Endothelial cell of umbilical vein (primary cell): ENCODE data around the gene AMH. TPM values are rescaled to one million over a fixed set of nuclear protein-coding genes. Genes with fewer than 3 reads are reported as not detected.

Experiments
- BruUV-seq: library from RNA; stranded (reverse); fragments of 400-500 nt; replicated peaks from 2 replicates; lab custom pipeline; 2021; lab: Mats Ljungman, UMichigan
- CTCF ChIA-PET: fragments of 300-600, 350-600 bp; sonication (Branson Sonifier 250); formaldehyde crosslinking; loops from one replicate; lab custom pipeline; 2021; ENCODE audit warnings: antibody characterized with exemption, inconsistent platforms; lab: Charles Lee
- POLR2A ChIA-PET: fragments of 300-600, 350-600 bp; sonication (Branson Sonifier 250); formaldehyde crosslinking; loops from one replicate; lab custom pipeline; 2021; ENCODE audit warnings: antibody characterized with exemption, inconsistent platforms; lab: Charles Lee
- DNase-seq: peaks from one replicate; pipeline ENCODE4 v3.0.0-alpha.2; 2011; ENCODE audit warnings: low read depth, low spot score
- FAIRE-seq: peaks from 2 replicates; lab custom pipeline; 2011; peaks lifted over from hg19 to GRCh38; lab: Jason Lieb, UNC
- H2AFZ ChIP-seq: 2 replicates; pipeline ENCODE4 v1.6.0; 2012; ENCODE audit warnings: low read depth, low read length, control low read depth, inconsistent platforms
- H3K27ac ChIP-seq: 2 replicates; pipeline ENCODE4 v1.5.1; 2011; ENCODE audit warnings: low read depth, mild to moderate bottlenecking, control low read depth, low read length, moderate library complexity; ENCODE audit not compliant: insufficient read depth
- H3K27me3 ChIP-seq, 2 experiments: 2 replicates each; pipeline versions ENCODE4 v1.6.0 to v1.6.1; 2011; ENCODE audit warnings: low read length in 2 of 2, mixed read lengths in 1 of 2; ENCODE audit not compliant: control insufficient read depth in 2 of 2, insufficient read depth in 2 of 2
- H3K36me3 ChIP-seq, 2 experiments: 2 replicates in 1 of 2; 3 replicates in 1 of 2; pipeline ENCODE4 v1.5.1; 2011; ENCODE audit warnings: low read length in 2 of 2, mild to moderate bottlenecking in 1 of 2, moderate library complexity in 1 of 2; ENCODE audit not compliant: control insufficient read depth in 2 of 2, insufficient read depth in 2 of 2; ENCODE audit errors: extremely low read depth in 1 of 2
- H3K4me1 ChIP-seq: 3 replicates; pipeline ENCODE4 v1.5.1; 2011; ENCODE audit warnings: mild to moderate bottlenecking, low read length; ENCODE audit not compliant: control insufficient read depth, insufficient read depth; ENCODE audit errors: extremely low read depth
- H3K4me2 ChIP-seq: 2 replicates; pipeline ENCODE4 v1.6.1; 2011; ENCODE audit warnings: low read length, control low read depth, mixed read lengths; ENCODE audit not compliant: insufficient read depth
- H3K4me3 ChIP-seq, 3 experiments: fragments of 200-600 bp in 1 of 3; sonication (generic), shearing (Covaris generic) in 1 of 3; replicated peaks in 1 of 3; 2 replicates each; pipeline ENCODE4 v1.5.1; 2011 to 2016; ENCODE audit warnings: control low read depth in 3 of 3, low read length in 3 of 3, mild to moderate bottlenecking in 2 of 3, inconsistent platforms in 1 of 3, low read depth in 1 of 3, moderate library complexity in 1 of 3; ENCODE audit not compliant: insufficient read depth in 1 of 3
- H3K79me2 ChIP-seq: 2 replicates; pipeline ENCODE4 v1.6.0; 2012; ENCODE audit warnings: low read length, inconsistent platforms; ENCODE audit not compliant: control insufficient read depth, insufficient read depth
- H3K9ac ChIP-seq: replicated peaks from 2 replicates; pipeline ENCODE3; 2011; ENCODE audit warnings: low read length, control low read depth; ENCODE audit not compliant: insufficient read depth; ENCODE audit errors: extremely low read depth
- H3K9me1 ChIP-seq: replicated peaks from 3 replicates; pipeline ENCODE4 v1.6.0; 2011; ENCODE audit warnings: mild to moderate bottlenecking, low read length; ENCODE audit not compliant: control insufficient read depth, insufficient read depth; ENCODE audit errors: extremely low read depth
- H3K9me3 ChIP-seq: replicated peaks from 2 replicates; pipeline ENCODE4 v1.5.1; 2012; ENCODE audit warnings: low read length, inconsistent platforms; ENCODE audit not compliant: control insufficient read depth, insufficient read depth
- H4K20me1 ChIP-seq: replicated peaks from 2 replicates; pipeline ENCODE3; 2011; ENCODE audit warnings: mild to moderate bottlenecking, low read length; ENCODE audit not compliant: control insufficient read depth, insufficient read depth; ENCODE audit errors: extremely low read depth
- CTCF ChIP-seq, 2 donors: IDR thresholded peaks; 1 replicate in 1 of 2; 2 replicates in 1 of 2; pipeline ENCODE4 v1.5.1; 2011; ENCODE audit warnings: low read length in 2 of 2, mild to moderate bottlenecking in 2 of 2, moderate library complexity in 2 of 2, control low read depth in 1 of 2, inconsistent platforms in 1 of 2, low read depth in 1 of 2; ENCODE audit not compliant: insufficient read depth in 1 of 2; ENCODE audit errors: extremely low read depth in 1 of 2
- MYC ChIP-seq: IDR thresholded peaks from one replicate; pipeline ENCODE4 v1.6.1; 2011; ENCODE audit warnings: mild to moderate bottlenecking, low read depth, low read length
- POLR2A ChIP-seq: IDR thresholded peaks from 2 replicates; pipeline ENCODE4 v1.6.1; 2012; ENCODE audit warnings: low read depth, mild to moderate bottlenecking, control low read depth, low read length
- dilution Hi-C: fragments of 300-500 bp; cut with MboI; formaldehyde crosslinking; loops from one replicate; pipeline ENCODE4 v1.15.0; 2019; ENCODE audit warnings: low sequenced_read_pairs; ENCODE audit not compliant: extremely low pct_ligation_motif_present
- intact Hi-C: fragments of 100-400 bp; cut with micrococcal nuclease; formaldehyde crosslinking; loops from one replicate; pipeline ENCODE4 v1.10.0; 2022
- polyA plus RNA-seq, 4 experiments: library from polyadenylated mRNA; depleted of rRNA in 3 of 4; stranded (reverse) in 3 of 4; unstranded in 1 of 4; fragments of >200 nt; gene quantifications; 2 replicates each; pipeline versions ENCODE4 v1.2.1 to v1.2.3, GENCODE V29; 2011 to 2012; ENCODE audit warnings: missing spikeins in 1 of 4
- total RNA-seq: library from RNA; stranded (reverse); gene quantifications from 2 replicates; pipeline ENCODE4 v1.2.3, GENCODE V29; 2021

AMH gene
- total and polyA plus RNA-seq, 2 donors (not counting 3 experiments of a cell fraction or from before 2014, with no cell fraction given), result 3.3 to 9.6 TPM

- peaks cover 82% of the 10 kb centered on the region for H3K79me2 ChIP-seq
- TF ChIP-seq POLR2A (peak; percentile 26), CTCF (IDR thresholded peaks at IDR 0.05; ENCODE audit: extremely low read depth in 1 of 2, insufficient read depth in 1 of 2, low read depth in 1 of 2, low read length in 2 of 2) (no peak), MYC (no peak)
- H3K27ac ChIP-seq, result peak overlapping the region; percentile 79
- H3K4me1 ChIP-seq, result peaks cover 45% of the 10 kb centered on the region
- FAIRE-seq, result no peak
- H3K27me3 ChIP-seq, result no peaks in the 10 kb centered on the region
- H3K9me3 ChIP-seq, result no peaks in the 10 kb centered on the region
- H4K20me1 ChIP-seq, result no peaks in the 10 kb centered on the region
- H3K4me2 ChIP-seq, result peak overlapping the region; percentile 93
- peak overlapping the region; percentile 28 to 57 (median 36) for H3K4me3 ChIP-seq
- H2AFZ ChIP-seq, result no peak overlapping the region
- BruUV-seq, result no TSS peak
- H3K9me1 ChIP-seq, result no peaks in the 10 kb centered on the region
- ChIA-PET POLR2A (interaction anchor here (0.7 to 1.3 kb wide), 5 partner anchors 16 to 188 kb away, joined by 3 to 7 read pairs (median 3); partner anchors contain the start of gene AP3D1), CTCF (interaction anchor here (0.9 to 4.8 kb wide), 16 partner anchors 10 to 398 kb away, joined by 3 to 40 read pairs (median 6); partner anchors contain the start of genes AMH and JSRP1)
- peak overlapping the region; percentile 81 for H3K9ac ChIP-seq
- H3K36me3 ChIP-seq, result peaks cover 9 to 13% of the 10 kb centered on the region in 2 experiments
- dilution Hi-C loops, result no loop called here
- no peak for DNase-seq
- intact Hi-C loops, result loop anchor here (1.0 to 5.0 kb wide), 3 partner anchors 303 to 798 kb away; no protein-coding TSS in a partner anchor
Observed at GRCh38 chr19:2239173-2239572, 9.9 kb upstream of the AMH start.
